AG10803 (cell line): ENCODE results near the gene GPC1.

Experiments
- DNase-seq: peaks from one replicate; pipeline ENCODE4 v3.0.0; 2010; ENCODE audit warnings: low read depth
- H3K4me3 ChIP-seq: 2 replicates; pipeline ENCODE4 v1.5.1; 2011; ENCODE audit warnings: mild to moderate bottlenecking, low read length, control low read depth
- TF ChIP-seq, protein P1 (sequence below): conservative IDR thresholded peaks from 2 replicates; pipeline ENCODE4 v1.5.1; 2011; ENCODE audit warnings: mild to moderate bottlenecking, low read length, control low read depth, inconsistent platforms

GPC1 gene

DNA sequence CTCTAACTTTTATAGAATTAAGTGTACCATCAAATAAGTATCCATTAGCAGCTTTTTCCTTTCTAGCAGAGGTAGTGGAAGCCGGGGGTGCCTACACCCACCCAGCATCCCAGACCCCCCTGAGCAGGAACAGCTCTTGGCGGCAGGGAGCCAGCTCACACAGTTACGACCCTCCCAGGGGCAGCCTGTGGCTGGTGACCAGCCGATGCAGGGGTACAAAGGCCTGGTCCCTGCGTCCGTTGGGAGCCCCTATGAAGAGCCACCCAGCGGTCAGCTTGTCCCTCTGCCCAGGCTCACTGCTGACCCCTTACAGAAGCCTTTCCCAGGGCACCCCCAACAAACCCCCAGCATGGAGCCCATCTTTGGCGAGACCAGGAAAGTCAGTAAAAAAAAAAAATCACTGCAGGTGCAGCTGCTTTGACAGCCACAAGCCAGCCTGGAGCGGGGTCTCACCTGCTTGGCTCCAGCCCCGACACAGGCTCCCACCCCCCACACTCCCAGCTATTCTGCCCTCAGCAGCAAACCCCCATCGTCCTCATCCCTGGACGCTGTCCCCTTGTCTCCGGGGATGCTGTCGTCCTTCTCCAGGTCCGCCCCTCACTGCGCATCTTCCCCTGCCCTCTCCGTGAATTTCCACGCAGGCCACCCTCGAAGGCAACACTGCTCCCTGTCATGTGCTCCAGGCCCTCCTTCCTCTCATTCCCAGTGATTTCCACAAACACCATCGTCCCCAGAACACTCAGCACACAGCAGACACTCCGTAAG, 43.1 kb downstream of the GPC1 start:
- DNase-seq, result no peak
- no peak overlapping the region for H3K4me3 ChIP-seq
- TF ChIP-seq, protein P1, sequence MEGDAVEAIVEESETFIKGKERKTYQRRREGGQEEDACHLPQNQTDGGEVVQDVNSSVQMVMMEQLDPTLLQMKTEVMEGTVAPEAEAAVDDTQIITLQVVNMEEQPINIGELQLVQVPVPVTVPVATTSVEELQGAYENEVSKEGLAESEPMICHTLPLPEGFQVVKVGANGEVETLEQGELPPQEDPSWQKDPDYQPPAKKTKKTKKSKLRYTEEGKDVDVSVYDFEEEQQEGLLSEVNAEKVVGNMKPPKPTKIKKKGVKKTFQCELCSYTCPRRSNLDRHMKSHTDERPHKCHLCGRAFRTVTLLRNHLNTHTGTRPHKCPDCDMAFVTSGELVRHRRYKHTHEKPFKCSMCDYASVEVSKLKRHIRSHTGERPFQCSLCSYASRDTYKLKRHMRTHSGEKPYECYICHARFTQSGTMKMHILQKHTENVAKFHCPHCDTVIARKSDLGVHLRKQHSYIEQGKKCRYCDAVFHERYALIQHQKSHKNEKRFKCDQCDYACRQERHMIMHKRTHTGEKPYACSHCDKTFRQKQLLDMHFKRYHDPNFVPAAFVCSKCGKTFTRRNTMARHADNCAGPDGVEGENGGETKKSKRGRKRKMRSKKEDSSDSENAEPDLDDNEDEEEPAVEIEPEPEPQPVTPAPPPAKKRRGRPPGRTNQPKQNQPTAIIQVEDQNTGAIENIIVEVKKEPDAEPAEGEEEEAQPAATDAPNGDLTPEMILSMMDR, result no peak

DNA sequence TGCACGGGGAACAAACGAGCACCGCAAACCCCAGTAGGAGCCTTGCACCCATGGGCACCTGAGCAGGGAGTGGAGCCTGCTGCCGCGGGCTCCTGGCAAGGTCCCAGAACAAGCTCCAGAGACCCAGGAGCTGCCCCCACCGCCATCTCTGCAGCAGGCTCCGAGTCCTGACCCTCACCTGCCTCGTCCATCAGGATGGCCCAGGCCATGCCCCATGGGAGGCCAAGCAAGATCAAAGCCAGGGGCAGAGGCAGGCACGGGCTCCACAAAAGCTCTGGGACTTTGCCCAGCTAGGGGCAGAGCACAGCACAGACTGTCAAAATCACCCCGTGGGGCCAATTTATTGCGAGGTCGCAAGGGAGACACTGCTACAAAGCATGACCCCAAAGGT, 43.6 kb downstream of the GPC1 start:
- DNase-seq, result no peak
- TF ChIP-seq, protein P1, result no peak
- H3K4me3 ChIP-seq, result no peak overlapping the region

DNA sequence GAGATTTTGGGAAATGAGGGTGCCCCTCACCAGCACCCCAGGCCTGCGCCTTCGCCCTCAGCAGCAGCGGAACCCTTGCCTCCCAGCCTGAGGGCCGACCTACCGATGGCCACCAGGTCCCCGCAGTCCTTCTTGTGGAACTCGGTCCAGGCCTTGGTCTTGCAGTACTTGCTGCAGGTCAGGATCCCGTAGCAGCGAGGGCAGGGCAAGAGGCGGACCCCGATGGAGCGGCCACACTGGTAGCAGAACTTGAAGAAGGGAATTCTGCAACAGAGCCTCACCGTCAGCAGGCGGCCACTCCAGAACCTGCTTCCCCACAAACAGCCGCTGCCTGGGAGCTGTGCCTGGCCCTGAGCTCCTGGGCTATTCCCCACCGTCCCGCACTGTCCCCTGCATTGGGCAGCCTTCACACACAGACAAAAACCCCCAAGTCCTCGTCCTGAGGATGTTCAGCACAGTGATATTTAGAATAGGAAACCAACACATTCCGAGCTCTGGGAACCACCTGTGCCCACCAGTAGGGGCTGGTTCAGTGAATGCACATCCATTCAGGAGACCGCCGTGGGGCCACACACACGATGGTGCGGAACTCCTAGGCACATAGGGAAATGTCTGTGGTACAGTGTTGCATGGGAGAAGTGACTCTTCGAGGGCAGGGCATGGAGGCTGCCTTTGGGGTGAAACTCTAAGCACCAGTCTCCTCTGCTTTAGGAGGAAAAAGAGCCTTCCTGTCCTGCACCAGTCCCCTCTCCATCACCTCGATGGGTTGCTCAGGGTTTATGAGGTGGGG, 45.6 kb downstream of the GPC1 start:
- no peak overlapping the region for H3K4me3 ChIP-seq
- TF ChIP-seq, protein P1, result no peak
- DNase-seq, result no peak

DNA sequence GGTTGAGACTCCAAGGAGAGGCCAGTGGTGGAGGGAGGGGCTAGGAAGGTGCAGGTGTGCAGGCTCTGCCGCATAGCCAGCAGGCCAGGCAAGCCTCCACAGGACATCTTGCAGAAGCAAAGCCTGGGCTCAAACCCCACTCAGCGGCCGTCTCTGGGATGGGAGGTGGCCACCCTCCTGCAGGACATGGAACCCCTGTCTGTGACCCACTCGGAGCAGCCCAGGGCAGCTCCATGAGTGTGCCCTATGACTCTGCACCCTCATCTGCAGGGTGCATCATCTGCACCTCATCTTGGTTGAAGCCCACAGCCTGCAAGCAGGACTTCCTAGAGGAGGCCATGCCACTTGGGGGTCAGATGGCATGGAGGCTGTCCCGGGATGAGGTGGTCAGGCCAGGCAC, 46.3 kb downstream of the GPC1 start:
- DNase-seq, result no peak
- H3K4me3 ChIP-seq, result no peak overlapping the region
- TF ChIP-seq, protein P1, result no peak

DNA sequence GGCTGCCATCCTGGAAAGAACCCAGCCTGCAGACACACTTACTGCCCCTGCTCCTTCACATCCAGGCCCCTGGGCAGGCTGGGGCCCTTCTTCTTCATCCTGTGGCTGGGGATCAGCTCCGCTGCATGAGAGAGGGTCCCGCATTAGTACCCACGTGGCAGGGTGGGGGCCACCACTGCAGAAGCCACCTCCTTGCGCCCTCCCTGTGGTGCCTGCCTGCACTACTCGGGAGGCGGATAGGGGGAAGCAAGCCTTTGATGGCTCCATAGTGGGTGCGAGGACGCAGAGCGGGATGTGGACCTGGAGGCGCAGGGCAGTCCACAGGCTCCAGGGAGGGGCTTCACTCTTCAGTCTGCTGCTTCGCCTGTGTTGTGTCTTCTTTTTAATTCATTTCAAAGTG, 46.7 kb downstream of the GPC1 start:
- TF ChIP-seq, protein P1, result no peak
- H3K4me3 ChIP-seq, result no peak overlapping the region
- DNase-seq, result no peak

DNA sequence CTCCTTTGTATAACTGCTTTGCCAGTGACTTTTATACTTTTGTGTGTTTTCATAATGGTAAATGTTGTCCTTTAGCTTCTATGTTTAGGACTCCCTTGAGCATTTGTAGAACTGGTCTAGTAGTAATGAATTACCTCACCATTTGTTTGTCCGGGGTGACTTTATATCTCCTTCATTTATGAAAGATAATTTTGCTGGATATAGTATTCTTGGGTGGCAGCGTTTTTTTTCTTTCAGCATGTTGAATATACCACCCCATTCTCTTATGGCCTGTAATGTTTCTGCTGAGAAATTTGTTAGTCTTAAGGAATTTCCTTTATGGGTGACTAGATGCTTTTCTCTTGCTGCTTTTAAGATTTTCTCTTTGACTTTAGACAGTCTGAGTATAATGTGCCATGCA, 56.0 kb downstream of the GPC1 start:
- TF ChIP-seq, protein P1, result no peak

DNA sequence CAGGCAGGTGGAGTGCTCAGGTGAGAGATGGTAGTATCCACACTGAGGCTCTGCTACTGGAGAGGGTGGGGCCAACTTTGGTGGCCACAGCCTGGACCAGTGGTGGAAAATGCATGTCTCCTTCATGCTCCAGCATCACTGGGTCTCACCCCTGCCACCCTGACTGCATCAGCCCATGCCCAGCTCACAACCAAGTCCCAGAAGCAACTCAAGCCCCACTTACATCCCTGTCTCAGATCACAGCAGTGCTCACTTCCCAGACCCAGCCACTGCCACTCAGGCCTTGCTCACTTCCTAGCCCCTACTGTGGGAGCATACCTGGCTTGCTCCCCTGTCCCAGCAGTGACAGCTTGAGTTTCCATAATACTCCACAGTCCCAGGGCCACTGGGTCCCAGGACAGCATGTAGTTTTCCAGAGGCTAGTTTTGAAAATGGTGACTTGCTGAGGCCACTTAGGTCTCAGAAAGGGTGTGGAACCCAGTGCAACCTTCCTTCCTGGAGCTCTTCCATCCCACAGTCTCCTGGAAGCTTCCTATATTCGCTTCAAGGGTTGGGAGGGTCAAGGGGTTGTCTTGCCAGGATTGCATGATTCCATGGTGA, 58.8 kb downstream of the GPC1 start:
- no peak overlapping the region for H3K4me3 ChIP-seq
- DNase-seq, result no peak
- TF ChIP-seq, protein P1, result no peak

More for the DNA sequence above, 56.0 kb downstream of the GPC1 start:
- DNase-seq, result no peak
- H3K4me3 ChIP-seq, result no peak overlapping the region
